WERI-Rb-1 (cell line): ENCODE measurements around the gene ARHGEF10L.
A peak's percentile ranks its signal among the peaks of the same experiment; 100 is the strongest.

Experiments used
- DNase-seq: peaks from one replicate; pipeline ENCODE4 v3.0.0-alpha.2; 2020
- H3K27ac ChIP-seq: fragments of 250-450 bp; sonication (Bioruptor Pico); 2 replicates; pipeline ENCODE4 v1.5.1; 2020; ENCODE audit warnings: mild to moderate bottlenecking, moderate library complexity
- H3K27me3 ChIP-seq: fragments of 250-450 bp; sonication (Bioruptor Pico); 2 replicates; pipeline ENCODE4 v1.5.1; 2021; ENCODE audit warnings: mild to moderate bottlenecking, low read depth, moderate library complexity; ENCODE audit not compliant: insufficient read depth, severe bottlenecking
- H3K36me3 ChIP-seq: fragments of 250-450 bp; sonication (Bioruptor Pico); 2 replicates; pipeline ENCODE4 v1.5.1; 2020; ENCODE audit warnings: mild to moderate bottlenecking, moderate library complexity
- H3K4me3 ChIP-seq: 2 replicates; pipeline ENCODE4 v1.5.1; 2011; ENCODE audit warnings: low read depth, mild to moderate bottlenecking, control low read depth, low read length
- H3K9me3 ChIP-seq: fragments of 250-450 bp; sonication (Bioruptor Pico); 2 replicates; pipeline ENCODE4 v1.5.1; 2021; ENCODE audit warnings: mild to moderate bottlenecking, moderate library complexity; ENCODE audit not compliant: severe bottlenecking
- TF ChIP-seq, protein P1 (sequence below): IDR thresholded peaks from 2 replicates; pipeline ENCODE4 v1.5.1; 2011; ENCODE audit warnings: low read depth, mild to moderate bottlenecking, control low read depth, inconsistent platforms, low read length

The ARHGEF10L gene

GRCh38 chr1:17596186-17596585, 56.7 kb downstream of the ARHGEF10L start:
- H3K27me3 ChIP-seq = no peaks in the 10 kb centered on the region
- no peak overlapping the region for H3K4me3 ChIP-seq
- no peaks in the 10 kb centered on the region for H3K9me3 ChIP-seq
- 0 out of 2 replicates have a peak overlapping the region, but pooled peaks have one; percentile 29 for H3K27ac ChIP-seq
- TF ChIP-seq, protein P1, sequence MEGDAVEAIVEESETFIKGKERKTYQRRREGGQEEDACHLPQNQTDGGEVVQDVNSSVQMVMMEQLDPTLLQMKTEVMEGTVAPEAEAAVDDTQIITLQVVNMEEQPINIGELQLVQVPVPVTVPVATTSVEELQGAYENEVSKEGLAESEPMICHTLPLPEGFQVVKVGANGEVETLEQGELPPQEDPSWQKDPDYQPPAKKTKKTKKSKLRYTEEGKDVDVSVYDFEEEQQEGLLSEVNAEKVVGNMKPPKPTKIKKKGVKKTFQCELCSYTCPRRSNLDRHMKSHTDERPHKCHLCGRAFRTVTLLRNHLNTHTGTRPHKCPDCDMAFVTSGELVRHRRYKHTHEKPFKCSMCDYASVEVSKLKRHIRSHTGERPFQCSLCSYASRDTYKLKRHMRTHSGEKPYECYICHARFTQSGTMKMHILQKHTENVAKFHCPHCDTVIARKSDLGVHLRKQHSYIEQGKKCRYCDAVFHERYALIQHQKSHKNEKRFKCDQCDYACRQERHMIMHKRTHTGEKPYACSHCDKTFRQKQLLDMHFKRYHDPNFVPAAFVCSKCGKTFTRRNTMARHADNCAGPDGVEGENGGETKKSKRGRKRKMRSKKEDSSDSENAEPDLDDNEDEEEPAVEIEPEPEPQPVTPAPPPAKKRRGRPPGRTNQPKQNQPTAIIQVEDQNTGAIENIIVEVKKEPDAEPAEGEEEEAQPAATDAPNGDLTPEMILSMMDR = no peak
- DNase-seq = peak; percentile 37
- peaks cover 13% of the 10 kb centered on the region for H3K36me3 ChIP-seq

GRCh38 chr1:17596651-17597509, 57.4 kb downstream of the ARHGEF10L start:
- H3K9me3 ChIP-seq = no peaks in the 10 kb centered on the region
- no peaks in the 10 kb centered on the region for H3K27me3 ChIP-seq
- no peak overlapping the region for H3K4me3 ChIP-seq
- TF ChIP-seq, protein P1 = no peak
- H3K27ac ChIP-seq = peak overlapping the region; percentile 51
- H3K36me3 ChIP-seq = peaks cover 9% of the 10 kb centered on the region
- DNase-seq = peak; percentile 58

DNA sequence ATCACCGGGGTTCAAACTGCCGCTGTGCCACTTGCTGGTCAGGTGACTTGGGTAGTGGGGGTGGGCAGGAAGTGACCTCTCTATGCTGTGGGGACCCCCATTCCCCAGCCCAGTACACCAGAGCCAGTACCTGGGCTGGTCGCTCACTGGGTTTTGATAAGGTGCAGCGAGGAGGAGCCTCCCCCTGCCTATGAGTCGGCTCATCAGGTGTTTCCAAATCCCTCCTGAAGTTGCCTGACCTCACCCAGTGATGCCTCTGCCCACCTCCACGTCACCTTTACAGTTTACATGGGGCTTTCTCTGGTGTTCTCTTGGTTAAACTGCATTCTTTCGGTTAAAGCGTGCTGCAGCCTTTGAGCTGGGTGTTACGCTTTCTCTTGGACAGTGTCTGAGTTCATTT, 58.2 kb downstream of the ARHGEF10L start:
- Histone ChIP-seq H3K36me3 (peaks cover 8% of the 10 kb centered on the region), H3K27ac (no peak overlapping the region), H3K9me3 (no peaks in the 10 kb centered on the region), H3K27me3 (no peaks in the 10 kb centered on the region), H3K4me3 (no peak overlapping the region)
- TF ChIP-seq, protein P1 = no peak
- DNase-seq = no peak

GRCh38 chr1:17598251-17598650, 58.8 kb downstream of the ARHGEF10L start:
- Histone ChIP-seq H3K27ac (no peak overlapping the region), H3K9me3 (no peaks in the 10 kb centered on the region), H3K4me3 (no peak overlapping the region), H3K36me3 (peaks cover 8% of the 10 kb centered on the region), H3K27me3 (no peaks in the 10 kb centered on the region)
- DNase-seq = no peak
- TF ChIP-seq, protein P1 = no peak

GRCh38 chr1:17599291-17599953, 59.9 kb downstream of the ARHGEF10L start:
- no peak overlapping the region for H3K4me3 ChIP-seq
- TF ChIP-seq, protein P1 = no peak
- no peaks in the 10 kb centered on the region for H3K27me3 ChIP-seq
- H3K27ac ChIP-seq = no peak overlapping the region
- peaks cover 3% of the 10 kb centered on the region for H3K36me3 ChIP-seq
- no peaks in the 10 kb centered on the region for H3K9me3 ChIP-seq
- DNase-seq = no peak
